ENCODE results near the gene ZNF655. TPM values are rescaled to one million over a fixed set of nuclear protein-coding genes. Genes with fewer than 3 reads are reported as not detected.
"Not testable (repeated sequence)": the region's sequence is repeated elsewhere in the genome, so short reads cannot be mapped to it uniquely, and the experiment has no call there.

The ZNF655 gene
- total and polyA plus RNA-seq, 2 of the 4 experiments (the other 2 are of a cell fraction): 49.6 to 54.7 TPM

- H2AK5ac ChIP-seq (ENCODE audit: low read depth, low read length); H4K8ac ChIP-seq (ENCODE audit: low read depth in 2 of 2, low read length in 2 of 2); H3K27me3 ChIP-seq (ENCODE audit: control insufficient read depth, insufficient read depth, low read length); POLR2A ChIA-PET (ENCODE audit: unreplicated experiment); H3K4me1 ChIP-seq (ENCODE audit: control insufficient read depth, insufficient read depth, low read length); H3K4me2 ChIP-seq (ENCODE audit: low read depth, low read length); H3K4ac ChIP-seq (ENCODE audit: low read depth, low read length); H3K9me1 ChIP-seq (ENCODE audit: insufficient read depth, low read length); DNase-seq; ATAC-seq (ENCODE audit: low read depth); H4K20me1 ChIP-seq (ENCODE audit: insufficient read depth, low read length); H3K56ac ChIP-seq (ENCODE audit: extremely low read depth, insufficient read depth, low read length); intact Hi-C loops (cut with micrococcal nuclease); H2BK15ac ChIP-seq (ENCODE audit: low read depth, low read length); in situ Hi-C loops (cut with MboI; ENCODE audit: low sequenced_read_pairs); H3K27ac ChIP-seq (ENCODE audit: insufficient read depth, low read length); H3K23ac ChIP-seq (ENCODE audit: low read depth, low read length); H3K18ac ChIP-seq (ENCODE audit: low read depth, low read length); H2AK9ac ChIP-seq (replicated peaks; ENCODE audit: low read depth, low read length, poor library complexity); H4K5ac ChIP-seq (ENCODE audit: low read depth, low read length); BruUV-seq (replicated peaks); H3K9ac ChIP-seq (ENCODE audit: low read depth, low read length); H2BK120ac ChIP-seq (ENCODE audit: low read depth, low read length); H2AFZ ChIP-seq (replicated peaks; ENCODE audit: low read length, poor library complexity); H2BK20ac ChIP-seq (ENCODE audit: low read depth, low read length); CTCF ChIA-PET; H3K9me3 ChIP-seq (ENCODE audit: control insufficient read depth, insufficient read depth, low read length); H3K4me3 ChIP-seq (ENCODE audit: insufficient read depth, low read depth, low read length); dilution Hi-C loops (cut with HindIII; ENCODE audit: low sequenced_read_pairs, unreplicated experiment); H4K91ac ChIP-seq (ENCODE audit: insufficient read depth, low read depth, low read length); H2BK5ac ChIP-seq (ENCODE audit: low read depth, low read length, poor library complexity, severe bottlenecking); H3K14ac ChIP-seq (replicated peaks; ENCODE audit: low read depth, low read length): not testable (repeated sequence)
- Histone ChIP-seq H3K36me3 (ENCODE audit: control insufficient read depth, insufficient read depth, low read length) (peaks cover 14% of the 10 kb centered on the region), H3K79me1 (ENCODE audit: low read depth in 1 of 2, low read length in 2 of 2) (peaks cover 20 to 36% of the 10 kb centered on the region in 2 experiments)
- WGBS, 2 experiments (ENCODE audit: extremely low coverage in 2 of 2, insufficient read length in 1 of 2): no CpG with 5 or more reads among the region's 2 CpGs
These were observed 8.9 kb upstream of the ZNF655 start for GRCh38 chr7:99549545-99549944.

Measured in IMR-90 (cell line).